ENCODE results near the gene MAP7D1.
"Not testable (repeated sequence)": the region's sequence is repeated elsewhere in the genome, so short reads cannot be mapped to it uniquely, and the experiment has no call there.

Gene MAP7D1

DNA sequence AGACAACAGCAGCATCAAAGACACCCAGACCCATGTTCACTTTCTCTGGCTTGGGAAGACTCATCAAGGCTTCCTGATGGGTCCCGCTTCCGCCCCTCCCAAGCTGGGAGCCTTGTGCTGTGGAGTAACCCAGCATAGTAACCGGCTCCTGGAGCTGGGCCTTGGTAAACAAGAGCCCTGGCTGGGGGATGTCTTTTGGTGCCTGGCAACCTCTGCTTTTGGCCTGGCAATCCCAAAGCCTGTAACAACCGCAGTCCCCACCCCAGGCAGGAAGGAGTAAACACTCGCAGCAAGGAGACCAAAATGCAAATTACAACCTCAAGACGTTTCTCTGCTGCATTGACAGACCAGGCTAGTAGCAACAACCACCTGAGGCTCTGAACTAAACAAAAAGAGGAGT, 51.4 kb downstream of the MAP7D1 start:
- DNase-seq = no peak

DNA sequence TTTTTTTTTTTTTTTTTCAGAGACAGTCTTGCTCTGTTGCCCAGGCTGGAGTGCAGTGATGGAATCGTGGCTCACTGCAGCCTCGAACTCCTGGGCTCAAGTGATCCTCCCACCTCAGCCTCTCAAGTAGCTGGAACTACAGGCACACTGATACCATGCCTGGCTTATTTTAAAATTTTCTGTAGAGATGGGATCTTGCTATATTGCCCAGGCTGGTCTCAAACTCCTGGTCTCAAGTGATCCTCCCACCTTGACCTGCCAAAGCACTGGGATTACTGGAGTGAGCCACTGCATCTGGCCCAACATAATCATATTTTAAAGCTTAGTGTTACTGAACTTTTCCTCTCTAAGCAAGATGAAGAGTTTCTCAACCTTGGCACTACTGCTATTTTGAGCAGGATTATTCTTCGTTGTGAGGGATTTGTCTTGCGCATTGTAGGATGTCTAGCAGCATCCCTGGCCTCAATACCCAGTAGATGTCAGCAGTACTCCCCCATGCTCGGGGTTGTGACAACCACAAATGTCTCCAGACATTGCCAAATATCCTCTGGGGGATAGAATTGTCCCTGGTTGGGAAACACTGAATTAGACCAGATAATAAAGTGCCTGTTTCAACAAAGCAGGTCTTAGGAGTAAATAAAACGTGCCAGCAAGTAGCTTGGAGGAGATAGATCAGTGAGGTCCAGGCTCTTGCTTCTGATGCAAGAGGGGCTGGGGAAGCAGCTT, 53.2 kb downstream of the MAP7D1 start:
- DNase-seq = no peak

DNA sequence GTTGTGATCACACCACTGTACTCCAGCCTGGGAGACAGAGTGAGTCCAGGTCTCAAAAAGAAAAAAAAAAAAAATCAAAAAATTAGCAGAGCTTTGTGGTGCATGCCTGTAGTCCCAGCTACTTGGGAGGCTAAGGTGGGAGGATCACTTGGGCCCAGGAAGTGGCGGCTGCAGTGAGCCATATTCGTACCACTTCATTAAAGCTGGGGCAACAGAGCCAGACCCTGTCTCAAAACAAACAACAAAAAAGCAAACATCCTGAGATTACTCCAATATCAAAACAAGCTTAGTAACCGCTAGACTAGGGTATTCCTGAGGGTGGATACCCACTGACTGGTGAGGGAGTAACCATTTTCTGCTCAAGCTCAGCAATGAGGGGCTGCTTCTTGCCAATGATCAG, 55.3 kb downstream of the MAP7D1 start:
- no peak for DNase-seq

DNA sequence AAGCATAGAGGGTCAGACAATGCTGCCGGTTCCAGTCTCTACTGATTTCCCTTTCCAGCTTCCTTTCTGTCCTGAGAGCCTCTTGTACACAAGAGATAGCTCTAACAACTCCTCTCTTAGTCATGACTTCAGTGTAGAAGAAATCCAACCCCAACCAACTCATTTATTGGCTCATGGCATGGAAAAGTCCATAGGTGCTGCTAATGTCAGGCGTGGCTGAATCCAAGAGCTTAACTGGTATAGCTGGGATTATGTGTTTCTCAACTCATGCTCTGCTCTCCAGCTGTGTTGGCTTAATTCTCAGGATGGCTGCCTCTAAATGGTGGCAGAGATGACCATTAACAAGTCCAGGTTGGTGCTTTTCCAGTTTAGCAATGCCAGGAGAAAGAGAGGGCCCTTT, 55.9 kb downstream of the MAP7D1 start:
- DNase-seq = no peak

DNA sequence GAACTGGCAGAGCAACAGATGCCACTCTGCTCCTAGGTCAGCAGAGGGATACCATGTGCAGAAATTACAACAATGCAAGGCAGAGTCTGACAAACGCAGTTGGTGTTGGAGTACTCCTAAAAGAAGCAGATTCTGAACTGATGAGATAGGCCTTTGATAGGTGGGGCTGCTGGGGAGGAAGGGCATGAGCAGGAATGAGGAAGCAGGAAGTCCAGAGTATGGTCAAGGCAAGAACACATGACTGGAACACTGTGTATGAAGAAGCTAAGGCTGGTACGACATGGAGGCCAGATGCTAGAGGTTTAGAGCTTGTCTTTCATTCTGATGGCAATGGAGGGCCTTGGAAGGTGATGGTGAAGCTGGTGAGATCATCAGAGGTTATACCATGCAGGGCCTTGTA, 56.8 kb downstream of the MAP7D1 start:
- DNase-seq = no peak

DNA sequence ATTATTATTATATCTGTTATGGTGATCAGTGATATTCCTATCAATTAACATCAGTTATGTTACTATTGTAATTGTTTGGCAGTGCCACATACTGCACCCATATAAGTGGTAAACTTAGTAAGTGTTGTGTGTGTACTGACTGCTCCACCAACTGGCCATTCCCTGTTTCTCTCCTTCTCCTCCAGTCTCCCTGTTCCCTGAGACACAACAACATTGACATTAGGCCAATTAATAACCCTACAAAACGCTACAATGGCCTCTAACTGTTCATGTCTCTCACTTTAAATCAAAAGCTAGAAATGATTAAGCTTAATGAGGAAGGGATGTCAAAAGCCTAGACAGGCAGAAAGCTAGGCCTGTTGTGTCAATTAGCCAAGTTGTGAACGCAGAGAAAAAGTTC, 61.7 kb downstream of the MAP7D1 start:
- no peak for DNase-seq

DNA sequence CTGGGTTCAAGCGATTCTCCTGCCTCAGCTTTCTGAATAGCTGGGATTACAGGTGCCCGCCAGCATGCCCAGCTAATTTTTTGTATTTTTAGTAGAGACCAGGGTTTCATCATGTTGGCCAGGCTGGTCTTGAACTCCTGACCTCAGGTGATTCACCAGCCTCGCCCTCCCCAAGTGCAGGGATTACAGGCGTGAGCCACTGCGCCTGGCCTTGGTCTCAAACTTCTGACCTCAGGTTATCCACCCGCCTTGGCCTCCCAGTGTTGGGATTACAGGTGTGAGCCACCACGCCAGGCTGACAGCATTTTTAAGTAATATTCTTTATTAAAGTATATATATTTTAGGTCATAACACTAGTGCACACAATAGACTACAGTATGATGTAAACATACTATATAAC, 65.9 kb downstream of the MAP7D1 start:
- not testable (repeated sequence) for DNase-seq

DNA sequence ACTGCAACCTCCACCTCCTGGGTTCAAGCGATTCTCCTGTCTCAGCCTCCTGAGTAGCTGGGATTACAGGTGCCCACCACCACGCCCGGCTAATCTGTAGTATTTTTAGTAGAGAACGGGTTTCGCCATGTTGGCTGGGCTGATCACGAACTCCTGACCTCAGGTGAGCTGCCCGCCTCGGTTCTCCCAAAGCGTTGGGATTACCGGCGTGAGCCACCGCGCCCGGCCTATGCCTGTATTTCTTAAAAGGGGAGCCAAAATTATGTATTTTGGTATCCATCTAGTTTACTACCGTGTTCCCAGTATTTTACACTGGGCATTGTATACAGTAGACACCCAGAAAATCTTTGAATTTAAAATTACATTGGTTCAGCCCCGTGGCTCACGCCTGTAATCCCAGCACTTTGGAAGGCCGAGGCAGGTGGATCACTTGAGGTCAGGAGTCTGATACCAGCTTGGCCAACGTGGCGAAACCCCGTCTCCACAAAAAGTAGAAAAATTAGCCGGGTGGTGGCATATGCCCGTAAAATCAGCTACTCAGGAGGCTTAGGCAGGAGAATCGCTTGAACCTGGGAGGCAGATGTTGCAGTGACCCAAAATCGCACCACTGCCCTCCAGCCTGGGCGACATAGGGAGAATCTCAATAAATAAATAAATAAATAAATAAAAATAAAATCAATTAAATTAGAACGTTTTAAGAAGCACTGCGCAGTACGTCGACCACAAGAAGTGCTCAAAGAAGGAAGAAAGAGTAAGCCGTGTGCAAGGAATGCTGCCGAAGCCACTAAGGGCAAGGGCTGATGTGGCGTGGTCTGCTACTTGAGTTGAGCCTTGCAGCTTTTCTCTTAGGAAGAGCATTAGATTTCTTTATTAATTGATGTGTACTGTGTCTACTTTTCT, 66.8 kb downstream of the MAP7D1 start:
- DNase-seq = no peak

DNA sequence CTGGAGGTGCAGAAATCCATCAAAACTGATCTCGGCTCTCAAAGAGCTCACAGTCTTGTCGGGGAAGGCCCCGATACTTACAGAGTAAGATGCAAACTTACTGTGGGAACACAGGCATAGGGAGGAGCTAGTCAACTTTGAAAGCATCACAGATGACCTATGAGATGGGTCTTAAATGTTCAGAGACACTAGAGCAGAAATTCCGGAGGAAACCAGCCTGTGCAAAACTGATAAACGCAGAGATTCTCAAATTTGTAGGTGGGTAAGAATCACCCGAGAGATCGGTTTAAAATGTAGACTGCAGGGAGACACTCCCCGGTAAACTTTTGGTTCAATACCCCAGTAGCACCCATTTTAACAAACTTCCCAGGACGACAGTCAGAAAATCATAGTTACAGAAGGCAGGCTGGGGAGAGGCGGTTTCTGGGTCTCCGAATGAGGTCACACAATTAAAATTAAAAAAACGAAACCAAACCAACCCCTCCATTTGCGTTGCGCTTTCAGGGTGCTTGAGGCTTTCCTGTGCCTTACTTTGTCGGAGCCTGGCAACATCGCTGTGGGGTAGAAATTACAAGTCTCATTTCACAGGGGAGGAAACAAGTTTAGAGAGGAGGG, 67.5 kb downstream of the MAP7D1 start:
- DNase-seq = no peak

DNA sequence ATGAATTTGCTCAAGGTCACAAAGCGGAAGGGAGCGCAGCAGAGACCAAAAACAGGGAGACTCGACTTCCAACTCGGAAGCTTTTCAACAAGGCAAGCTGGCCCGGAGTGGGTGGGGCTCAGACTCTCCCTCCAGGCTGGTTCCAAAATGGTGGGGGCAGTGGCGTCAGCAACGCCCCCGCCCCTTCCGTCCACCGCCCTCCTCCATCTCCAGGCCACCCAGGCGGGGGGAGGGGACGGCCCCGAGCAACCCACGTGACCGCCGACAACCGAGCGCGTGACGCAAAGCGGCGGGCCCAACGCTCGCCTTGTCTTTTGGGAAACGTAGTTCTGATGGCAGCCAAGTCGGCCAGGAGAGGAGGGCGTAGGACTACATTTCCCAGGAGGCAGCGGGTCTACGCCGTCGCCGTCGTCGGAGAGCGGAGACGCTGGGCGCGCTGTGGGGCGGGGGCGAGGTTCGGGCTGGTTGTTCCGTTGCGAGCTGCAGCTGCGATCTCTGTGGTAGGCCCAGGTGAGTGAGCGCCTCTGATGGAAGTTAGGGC, 68.1 kb downstream of the MAP7D1 start, which contains the start of gene THRAP3:
Gene THRAP3, plus strand, starts transcription at position 448 of the 541 bp plus-strand sequence. CDS start 58,121 bp downstream, outside the sequence.
- DNase-seq = peak; percentile 99

DNA sequence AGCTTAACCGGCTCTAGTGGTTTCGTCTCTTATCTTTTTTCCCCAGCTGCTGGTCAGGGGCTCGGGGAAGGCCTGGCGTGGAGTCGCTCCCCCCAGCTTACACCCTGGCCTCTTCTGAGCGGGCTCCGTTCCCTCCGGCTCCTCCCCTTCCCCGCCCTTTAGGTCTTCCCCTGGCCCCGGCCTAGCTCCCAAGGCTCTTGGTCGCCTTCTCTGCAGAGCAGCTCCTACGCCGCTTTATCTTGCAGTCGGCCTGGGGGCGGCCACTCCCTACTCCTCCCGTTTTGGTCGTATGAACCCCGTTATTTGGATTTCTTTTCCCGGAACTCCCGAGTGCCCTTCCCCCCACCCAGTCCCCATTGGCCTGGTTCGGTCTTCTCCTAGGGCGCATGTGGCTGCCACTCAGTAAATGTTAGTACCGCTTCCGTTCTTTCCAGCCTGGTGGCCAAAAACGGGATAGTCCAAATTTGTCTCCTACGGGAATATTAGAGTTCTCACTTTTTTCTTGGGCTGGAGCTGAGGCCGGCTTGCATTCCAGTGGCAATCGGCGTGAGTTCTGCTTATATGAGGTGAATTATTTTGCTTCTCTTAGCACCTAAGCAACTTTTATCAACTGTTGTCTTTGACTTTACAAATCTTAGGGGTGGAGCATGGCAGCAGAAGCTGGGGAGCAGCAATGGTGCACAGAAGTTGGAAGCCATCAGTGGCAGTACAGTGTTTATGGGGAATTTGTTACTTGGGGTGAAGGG, 68.8 kb downstream of the MAP7D1 start:
- DNase-seq = peak; percentile 81

DNA sequence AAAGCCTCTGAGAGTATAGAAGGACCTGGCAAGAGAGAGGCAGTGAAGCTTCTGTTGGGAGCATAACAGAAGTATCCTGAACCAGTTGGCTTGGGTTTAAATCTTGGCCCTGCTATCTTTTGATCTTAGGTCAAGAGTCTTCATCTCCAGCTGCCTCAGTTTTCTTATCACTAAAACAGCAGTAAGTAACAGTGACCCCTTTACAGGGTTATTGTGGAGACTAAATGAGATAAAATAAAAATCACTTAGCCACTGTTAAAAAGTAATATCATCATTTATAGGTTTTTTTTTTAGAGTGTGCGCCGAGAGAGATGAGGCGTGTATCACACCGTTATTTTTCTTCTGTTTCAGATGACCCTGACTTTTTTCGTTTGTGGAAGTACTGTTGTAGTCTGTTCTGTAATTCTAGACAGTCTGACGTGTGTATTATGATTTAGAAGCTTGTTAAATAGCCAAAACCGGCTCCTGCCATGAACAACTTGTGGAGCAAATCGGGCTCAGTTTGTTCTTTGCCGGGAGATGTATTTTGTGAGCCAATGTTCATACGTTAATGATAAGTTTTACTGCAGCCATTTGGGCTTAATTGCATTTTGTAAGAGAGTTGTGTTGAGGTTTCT, 69.4 kb downstream of the MAP7D1 start:
- DNase-seq = no peak

DNA sequence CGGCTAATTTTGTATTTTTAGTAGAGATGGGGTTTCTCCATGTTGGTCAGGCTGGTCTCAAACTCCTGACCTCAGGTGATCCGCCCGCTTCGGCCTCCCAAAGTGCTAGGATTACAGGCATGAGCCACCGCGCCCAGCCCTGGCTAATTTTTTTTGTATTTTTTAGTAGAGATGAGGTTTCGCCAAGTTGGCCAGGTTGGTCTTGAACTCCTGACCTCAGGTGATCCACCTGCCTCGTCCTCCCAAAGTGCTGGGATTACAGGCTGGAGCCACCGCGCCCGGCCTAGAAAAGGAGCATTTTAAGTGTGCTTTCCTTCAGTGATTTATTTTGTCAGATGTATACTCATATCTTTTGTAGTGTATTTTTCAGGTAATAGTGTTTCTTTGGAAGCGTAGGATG, 74.3 kb downstream of the MAP7D1 start:
- not testable (repeated sequence) for DNase-seq

All from NCI-H1048 (cell line).